Measurements from ENCODE around the gene TMEM237.

GRCh38 chr2:201678401-201678800 is 35.1 kb upstream of the TMEM237 start:
- TF ChIP-seq, protein P1, sequence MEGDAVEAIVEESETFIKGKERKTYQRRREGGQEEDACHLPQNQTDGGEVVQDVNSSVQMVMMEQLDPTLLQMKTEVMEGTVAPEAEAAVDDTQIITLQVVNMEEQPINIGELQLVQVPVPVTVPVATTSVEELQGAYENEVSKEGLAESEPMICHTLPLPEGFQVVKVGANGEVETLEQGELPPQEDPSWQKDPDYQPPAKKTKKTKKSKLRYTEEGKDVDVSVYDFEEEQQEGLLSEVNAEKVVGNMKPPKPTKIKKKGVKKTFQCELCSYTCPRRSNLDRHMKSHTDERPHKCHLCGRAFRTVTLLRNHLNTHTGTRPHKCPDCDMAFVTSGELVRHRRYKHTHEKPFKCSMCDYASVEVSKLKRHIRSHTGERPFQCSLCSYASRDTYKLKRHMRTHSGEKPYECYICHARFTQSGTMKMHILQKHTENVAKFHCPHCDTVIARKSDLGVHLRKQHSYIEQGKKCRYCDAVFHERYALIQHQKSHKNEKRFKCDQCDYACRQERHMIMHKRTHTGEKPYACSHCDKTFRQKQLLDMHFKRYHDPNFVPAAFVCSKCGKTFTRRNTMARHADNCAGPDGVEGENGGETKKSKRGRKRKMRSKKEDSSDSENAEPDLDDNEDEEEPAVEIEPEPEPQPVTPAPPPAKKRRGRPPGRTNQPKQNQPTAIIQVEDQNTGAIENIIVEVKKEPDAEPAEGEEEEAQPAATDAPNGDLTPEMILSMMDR (IDR thresholded peaks at IDR 0.05) = no peak
- no peak for TF ChIP-seq POLR2A (IDR thresholded peaks at IDR 0.05)

Data from sigmoid colon (tissue), 3 donors.